GM12873 (cell line): ENCODE data around the gene TBC1D17.

Source experiments
- TF ChIP-seq, protein P1 (sequence below): IDR thresholded peaks from 2 replicates; pipeline ENCODE4 v1.5.1; 2012; ENCODE audit warnings: low read depth, mild to moderate bottlenecking, moderate library complexity, low read length, control low read depth; ENCODE audit not compliant: insufficient read depth; ENCODE audit errors: missing control alignments

Gene TBC1D17

DNA sequence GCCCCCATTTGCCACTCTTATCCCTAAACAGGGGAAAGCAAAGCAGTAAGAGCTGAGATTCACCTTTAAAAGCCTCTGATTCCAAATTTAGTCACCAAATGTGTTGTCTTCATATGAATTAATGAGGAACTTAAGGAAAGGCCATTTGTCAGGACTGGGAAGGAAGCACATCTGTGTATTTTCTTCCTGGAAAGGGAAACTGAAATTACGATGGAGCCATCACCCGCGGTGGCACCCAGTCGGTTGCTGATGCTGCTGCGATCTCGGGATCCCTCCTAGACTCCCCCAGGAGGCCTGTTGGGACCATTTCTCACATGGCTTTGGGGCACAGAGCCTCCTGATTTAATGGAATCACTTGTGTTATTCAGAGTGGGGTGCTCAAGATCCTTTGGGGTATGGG is 26.6 kb downstream of the TBC1D17 start:
- TF ChIP-seq, protein P1, sequence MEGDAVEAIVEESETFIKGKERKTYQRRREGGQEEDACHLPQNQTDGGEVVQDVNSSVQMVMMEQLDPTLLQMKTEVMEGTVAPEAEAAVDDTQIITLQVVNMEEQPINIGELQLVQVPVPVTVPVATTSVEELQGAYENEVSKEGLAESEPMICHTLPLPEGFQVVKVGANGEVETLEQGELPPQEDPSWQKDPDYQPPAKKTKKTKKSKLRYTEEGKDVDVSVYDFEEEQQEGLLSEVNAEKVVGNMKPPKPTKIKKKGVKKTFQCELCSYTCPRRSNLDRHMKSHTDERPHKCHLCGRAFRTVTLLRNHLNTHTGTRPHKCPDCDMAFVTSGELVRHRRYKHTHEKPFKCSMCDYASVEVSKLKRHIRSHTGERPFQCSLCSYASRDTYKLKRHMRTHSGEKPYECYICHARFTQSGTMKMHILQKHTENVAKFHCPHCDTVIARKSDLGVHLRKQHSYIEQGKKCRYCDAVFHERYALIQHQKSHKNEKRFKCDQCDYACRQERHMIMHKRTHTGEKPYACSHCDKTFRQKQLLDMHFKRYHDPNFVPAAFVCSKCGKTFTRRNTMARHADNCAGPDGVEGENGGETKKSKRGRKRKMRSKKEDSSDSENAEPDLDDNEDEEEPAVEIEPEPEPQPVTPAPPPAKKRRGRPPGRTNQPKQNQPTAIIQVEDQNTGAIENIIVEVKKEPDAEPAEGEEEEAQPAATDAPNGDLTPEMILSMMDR = no peak

DNA sequence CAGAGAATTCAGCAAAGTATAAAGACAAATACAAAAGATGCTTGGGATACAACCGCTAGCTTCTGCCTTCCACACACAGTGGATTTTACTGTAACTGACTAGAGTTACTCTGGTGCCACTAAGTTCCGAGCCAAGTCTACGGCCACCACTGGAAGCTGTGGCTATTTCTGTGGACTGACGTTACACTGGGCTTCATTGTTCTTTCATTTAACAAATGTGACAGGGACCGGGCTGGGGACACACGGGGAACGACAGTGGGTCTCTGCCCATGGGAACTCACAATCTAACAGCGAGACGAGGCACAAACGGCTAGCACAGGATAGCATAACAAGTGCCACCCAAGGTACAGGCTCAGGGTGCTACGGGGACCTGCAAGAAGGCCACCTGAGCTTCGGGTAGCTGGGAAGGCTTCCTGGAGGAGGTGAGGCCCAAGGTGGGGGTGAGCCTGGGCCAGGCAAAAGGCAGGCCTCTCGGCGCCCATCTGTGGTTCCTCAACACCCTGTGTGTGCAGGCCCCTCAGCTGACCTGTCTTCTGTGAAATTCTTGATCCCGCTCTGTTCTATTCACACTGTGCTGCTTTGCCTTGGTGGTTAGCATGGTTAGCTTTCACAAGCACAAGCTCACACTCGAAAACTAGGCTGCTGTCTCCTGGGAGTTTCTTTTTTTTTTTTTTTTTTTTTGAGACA is 29.5 kb downstream of the TBC1D17 start:
- TF ChIP-seq, protein P1 = no peak

DNA sequence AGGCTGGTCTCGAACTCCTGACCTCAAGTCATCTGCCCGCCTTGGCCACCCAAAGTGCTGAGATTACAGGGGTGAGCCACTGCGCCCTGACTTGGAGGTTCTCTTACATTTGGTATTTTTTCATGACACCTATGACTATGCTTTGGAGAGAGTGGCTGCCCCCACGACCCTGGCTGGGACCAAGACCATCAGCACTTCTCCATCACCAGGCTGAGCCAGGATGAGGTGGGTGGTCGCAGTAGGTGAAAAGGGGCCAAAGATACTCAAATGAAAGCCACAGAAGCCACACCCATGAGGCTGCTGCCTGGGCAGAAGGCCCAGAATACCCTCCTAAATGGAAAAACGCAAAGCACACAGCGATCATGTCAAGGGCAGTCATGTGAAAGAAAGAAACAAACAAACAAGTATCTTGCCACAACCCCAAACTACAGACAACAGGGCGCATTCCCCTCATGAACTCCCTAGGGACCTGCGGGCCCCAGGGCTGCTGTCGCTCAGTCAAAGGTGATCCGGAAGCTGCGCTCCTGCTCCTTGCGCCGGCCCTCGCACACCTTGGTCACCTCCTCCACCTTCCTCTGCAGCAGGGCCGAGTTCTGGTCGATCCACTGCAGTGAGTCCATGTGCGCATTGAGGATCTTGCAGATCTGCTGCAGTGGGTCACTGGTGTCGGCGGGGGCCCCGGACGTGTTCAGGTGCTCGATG is 30.4 kb downstream of the TBC1D17 start:
- TF ChIP-seq, protein P1 = no peak

DNA sequence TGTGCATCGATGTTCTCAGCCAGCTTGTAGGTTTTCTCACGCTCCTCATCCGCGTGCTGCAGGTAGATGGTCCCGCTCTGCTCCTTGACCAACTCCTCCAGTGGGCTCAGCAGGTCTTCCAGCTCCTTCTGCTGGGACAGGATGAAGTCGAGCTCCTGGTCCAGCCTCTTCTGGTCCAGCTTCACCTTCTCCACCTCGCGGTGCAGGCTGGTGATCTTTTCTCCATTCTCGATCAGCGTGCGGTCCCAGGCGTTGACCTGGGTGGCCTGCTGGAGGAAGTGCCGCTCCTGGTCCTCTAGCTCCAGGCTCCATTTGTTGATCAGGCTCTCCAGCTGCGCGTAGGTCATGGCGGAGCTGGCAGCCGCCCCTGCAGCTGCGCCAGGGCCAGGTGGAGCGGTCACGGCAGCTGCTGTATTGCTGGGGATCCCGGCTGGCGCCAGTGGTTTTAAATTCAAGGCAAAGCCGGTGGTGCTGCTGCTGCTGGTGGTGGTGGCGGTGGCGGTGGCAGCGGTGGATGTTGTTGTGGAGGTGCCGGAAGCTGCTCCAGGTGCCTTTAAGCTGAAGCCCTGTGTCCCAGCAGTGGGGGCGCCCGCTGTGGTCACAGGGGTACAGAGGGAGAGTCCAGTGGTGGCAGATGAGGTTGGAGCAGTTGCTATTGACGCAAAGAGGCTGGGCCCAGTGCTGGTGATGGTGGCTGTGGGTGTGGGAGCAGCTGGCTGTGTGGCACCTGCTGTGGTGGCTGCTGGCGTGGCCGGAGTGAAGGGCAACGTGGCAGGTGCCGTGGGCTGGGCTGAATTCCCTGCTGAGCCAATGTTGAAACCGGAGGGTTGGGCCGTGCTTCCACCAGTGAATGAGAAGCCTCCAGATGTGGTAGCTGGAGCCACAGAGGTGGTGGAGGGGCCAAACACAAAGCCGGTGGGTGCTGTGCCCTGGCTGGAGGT is 31.2 kb downstream of the TBC1D17 start:
- TF ChIP-seq, protein P1 = no peak

DNA sequence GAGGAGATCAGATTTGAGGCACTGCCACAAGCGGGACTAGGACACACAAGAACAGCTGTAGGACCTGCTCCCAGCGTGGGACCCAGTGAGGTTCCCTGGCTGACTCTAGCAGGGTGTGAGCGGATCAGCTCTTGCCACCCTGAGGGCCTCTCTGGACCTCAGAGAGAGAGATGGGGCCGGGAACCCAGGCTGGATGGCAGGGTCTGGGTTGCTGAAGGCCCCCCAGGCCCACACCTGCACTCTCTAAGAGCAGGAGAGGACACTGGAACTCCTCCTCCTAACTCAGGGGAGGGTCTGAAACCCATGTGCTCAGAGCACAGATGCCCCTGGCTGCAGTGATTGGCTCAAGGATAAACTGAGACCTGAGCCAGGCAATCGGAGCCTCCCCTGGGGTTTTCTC is 32.7 kb downstream of the TBC1D17 start:
- TF ChIP-seq, protein P1 = no peak

DNA sequence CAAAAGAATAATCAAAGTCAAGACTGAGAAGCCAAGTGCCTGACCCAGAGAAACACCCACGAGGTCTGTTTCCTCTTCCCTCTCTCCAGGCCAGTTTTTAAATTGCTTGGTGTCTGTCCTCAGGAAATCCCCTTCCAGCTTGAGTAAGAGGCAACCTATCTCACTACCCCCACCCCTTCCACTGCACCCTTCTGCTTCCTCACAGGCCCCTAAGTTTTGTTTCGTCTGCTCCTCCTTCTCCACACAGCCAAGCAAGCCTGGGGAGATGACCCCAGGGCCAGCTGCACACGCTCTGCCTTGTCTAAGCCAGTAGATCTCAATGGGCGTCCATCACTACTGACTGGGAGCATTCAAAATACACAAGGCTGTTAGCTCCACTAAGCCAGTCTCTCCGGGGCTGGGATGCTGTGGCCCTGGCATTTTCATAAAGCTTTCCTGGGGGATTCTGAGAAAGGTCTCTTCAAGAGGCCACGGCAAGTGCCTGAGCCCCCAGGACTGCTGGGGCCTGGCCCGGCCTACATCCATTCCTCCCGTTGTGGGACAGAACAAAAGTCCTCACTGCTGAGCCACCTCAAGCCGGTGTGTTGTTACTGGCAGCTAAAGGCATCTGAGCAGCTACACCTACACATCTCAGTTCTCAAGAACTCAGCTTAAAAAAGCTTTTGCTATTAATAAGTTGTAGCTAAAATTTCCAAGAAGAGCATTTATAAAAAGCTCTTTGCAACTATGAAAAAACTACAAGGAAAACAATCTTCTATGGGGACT is 34.1 kb downstream of the TBC1D17 start:
- TF ChIP-seq, protein P1 = no peak
